Measurements from ENCODE around the gene NMU.

DNA sequence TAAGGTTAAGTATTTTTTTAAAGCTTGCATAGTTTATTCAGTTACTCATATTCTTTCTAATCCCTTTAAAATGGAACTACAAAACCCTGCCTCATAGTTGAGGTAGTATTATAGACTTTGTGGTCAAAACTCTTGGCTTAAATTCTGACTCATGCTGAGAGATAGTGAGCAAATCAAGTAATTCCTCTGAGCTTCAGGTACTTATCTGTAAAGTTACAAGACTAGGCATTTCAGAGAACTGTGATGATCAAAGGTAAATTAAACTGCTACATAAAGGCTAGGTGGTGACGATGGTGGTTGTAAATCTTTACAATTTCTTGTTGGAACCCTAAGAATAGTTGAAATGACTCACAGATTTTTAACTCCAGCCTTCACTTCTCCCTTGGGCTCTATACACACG, 86.2 kb downstream of the NMU start:
- TF ChIP-seq CTCF (IDR thresholded peaks at IDR 0.05): no peak
- no peak for TF ChIP-seq POLR2A (IDR thresholded peaks at IDR 0.05)
